ENCODE data around the gene TPM1.

DNA sequence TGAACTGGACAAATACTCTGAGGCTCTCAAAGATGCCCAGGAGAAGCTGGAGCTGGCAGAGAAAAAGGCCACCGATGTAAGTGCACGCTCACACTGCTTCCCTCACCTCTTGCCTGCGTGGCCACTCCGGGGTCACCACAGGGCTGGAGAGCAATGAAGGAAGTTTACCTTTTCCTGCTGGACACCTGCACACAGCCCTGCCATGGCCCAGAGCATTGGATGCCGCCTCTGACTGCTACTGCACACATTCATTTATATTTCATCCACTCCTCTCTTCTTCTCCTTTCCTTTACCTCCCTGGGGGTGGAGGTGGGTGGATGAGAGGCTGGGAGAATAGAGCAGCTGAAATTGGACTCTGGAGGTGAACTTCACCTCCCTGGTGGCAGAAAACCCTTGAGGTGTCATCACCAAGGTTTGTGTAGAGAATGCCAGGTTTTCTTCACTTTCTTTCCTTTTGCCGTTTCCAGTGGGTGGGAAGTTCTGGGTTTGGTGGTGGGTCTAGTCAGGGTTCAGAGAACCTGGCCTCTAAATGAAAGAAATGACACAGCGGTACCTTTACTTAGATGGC, 1.6 kb downstream of the TPM1 start:
- TF ChIP-seq CTCF (conservative IDR thresholded peaks at IDR 0.05; ENCODE audit: low read depth, low read length) (no peak), POLR2A (IDR thresholded peaks at IDR 0.05; ENCODE audit: low read depth, low read length) (no peak), MAFK (IDR thresholded peaks at IDR 0.05; ENCODE audit: low read depth, low read length) (no peak), NFE2L2 (IDR thresholded peaks at IDR 0.05; ENCODE audit: low read depth, low read length) (no peak), BHLHE40 (IDR thresholded peaks at IDR 0.05; ENCODE audit: low read depth, low read length) (no peak), CEBPB (IDR thresholded peaks at IDR 0.05; ENCODE audit: low read depth, low read length) (no peak), RAD21 (IDR thresholded peaks at IDR 0.05; ENCODE audit: low read length) (no peak), RFX5 (IDR thresholded peaks at IDR 0.05; ENCODE audit: low read depth, low read length) (no peak), CHD1 (IDR thresholded peaks at IDR 0.05; ENCODE audit: low read depth, low read length) (no peak), FOS (IDR thresholded peaks at IDR 0.05; ENCODE audit: low read depth, low read length) (no peak), RCOR1 (IDR thresholded peaks at IDR 0.05; ENCODE audit: insufficient replicate concordance, low read length) (no peak)
- TF ChIP-seq, protein P1, sequence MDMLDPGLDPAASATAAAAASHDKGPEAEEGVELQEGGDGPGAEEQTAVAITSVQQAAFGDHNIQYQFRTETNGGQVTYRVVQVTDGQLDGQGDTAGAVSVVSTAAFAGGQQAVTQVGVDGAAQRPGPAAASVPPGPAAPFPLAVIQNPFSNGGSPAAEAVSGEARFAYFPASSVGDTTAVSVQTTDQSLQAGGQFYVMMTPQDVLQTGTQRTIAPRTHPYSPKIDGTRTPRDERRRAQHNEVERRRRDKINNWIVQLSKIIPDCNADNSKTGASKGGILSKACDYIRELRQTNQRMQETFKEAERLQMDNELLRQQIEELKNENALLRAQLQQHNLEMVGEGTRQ (IDR thresholded peaks at IDR 0.05; ENCODE audit: low read depth, low read length): no peak
